Measurements from ENCODE around the gene MAN2A2.

Gene MAN2A2

GRCh38 chr15:90956274-90957030 is 53.4 kb downstream of the MAN2A2 start:
- WGBS (ENCODE audit: extremely low coverage, insufficient coverage, insufficient read length) = no CpG with 5 or more reads among the region's 56 CpGs

GRCh38 chr15:90957031-90957790 is 54.1 kb downstream of the MAN2A2 start:
- H2BK120ac ChIP-seq (ENCODE audit: insufficient read depth, low read length, poor library complexity) = no peak overlapping the region
- peak overlapping the region; percentile 46 for H3K9ac ChIP-seq (ENCODE audit: low read length)
- H2BK5ac ChIP-seq (ENCODE audit: low read depth, low read length, poor library complexity) = no peak overlapping the region
- H3K79me2 ChIP-seq (ENCODE audit: control insufficient read depth, insufficient read depth, low read length, poor library complexity) = peaks cover 5% of the 10 kb centered on the region
- H2AFZ ChIP-seq (ENCODE audit: insufficient read depth, low read length, poor library complexity) = peak overlapping the region; percentile 50
- peak overlapping the region; percentile 43 for H4K12ac ChIP-seq (ENCODE audit: low read depth, low read length)
- peak overlapping the region; percentile 91 for H3K4me2 ChIP-seq (ENCODE audit: low read length)
- peak overlapping the region; percentile 73 for H3K4me3 ChIP-seq (ENCODE audit: low read depth, low read length)
- H3K18ac ChIP-seq (ENCODE audit: low read length) = peak overlapping the region; percentile 15
- no peak overlapping the region for H2AK5ac ChIP-seq (ENCODE audit: low read length)
- peaks cover 8 to 9% of the 10 kb centered on the region in 2 experiments for H3K4me1 ChIP-seq (ENCODE audit: control insufficient read depth in 1 of 2, insufficient read depth in 2 of 2, low read length in 2 of 2)
- no peak overlapping the region for H3K23ac ChIP-seq (ENCODE audit: low read length)
- H3K4ac ChIP-seq (ENCODE audit: low read depth, low read length) = no peak overlapping the region
- peak in 1 of 2 donors; percentile 58 for DNase-seq
- H3K79me1 ChIP-seq (ENCODE audit: low read length) = peaks cover 7% of the 10 kb centered on the region
- H3K9me3 ChIP-seq (ENCODE audit: insufficient read depth, low read depth, low read length) = peaks cover 2% of the 10 kb centered on the region
- WGBS (ENCODE audit: extremely low coverage, insufficient coverage, insufficient read length) = no CpG with 5 or more reads among the region's 63 CpGs
- H3K14ac ChIP-seq (ENCODE audit: low read length) = peak overlapping the region; percentile 41
- no peaks in the 10 kb centered on the region for H3K27me3 ChIP-seq (ENCODE audit: insufficient read depth, low read length)
- no peak overlapping the region for H3K27ac ChIP-seq (ENCODE audit: low read depth, low read length)
- H4K91ac ChIP-seq (ENCODE audit: low read depth, low read length) = no peak overlapping the region
- H2BK12ac ChIP-seq (ENCODE audit: low read length) = no peak overlapping the region
- peaks cover 24 to 37% of the 10 kb centered on the region in 2 experiments for H3K36me3 ChIP-seq (ENCODE audit: control insufficient read depth in 1 of 2, insufficient read depth in 2 of 2, low read length in 2 of 2)
- H4K8ac ChIP-seq (ENCODE audit: low read depth, low read length) = peak overlapping the region; percentile 55

More at GRCh38 chr15:90956274-90957030, 53.4 kb downstream of the MAN2A2 start:
- H3K23ac ChIP-seq (ENCODE audit: low read length) = no peak overlapping the region
- H3K9me3 ChIP-seq (ENCODE audit: insufficient read depth, low read depth, low read length) = peaks cover 2% of the 10 kb centered on the region
- H3K18ac ChIP-seq (ENCODE audit: low read length) = no peak overlapping the region
- H4K91ac ChIP-seq (ENCODE audit: low read depth, low read length) = no peak overlapping the region
- H3K4ac ChIP-seq (ENCODE audit: low read depth, low read length) = no peak overlapping the region
- H2AFZ ChIP-seq (ENCODE audit: insufficient read depth, low read length, poor library complexity) = peak overlapping the region; percentile 50
- no peak overlapping the region for H3K14ac ChIP-seq (ENCODE audit: low read length)
- peak overlapping the region; percentile 73 for H3K4me3 ChIP-seq (ENCODE audit: low read depth, low read length)
- peak; percentile 86 to 92 for DNase-seq
- H2AK5ac ChIP-seq (ENCODE audit: low read length) = no peak overlapping the region
- no peak overlapping the region for H3K27ac ChIP-seq (ENCODE audit: low read depth, low read length)
- no peak overlapping the region for H4K12ac ChIP-seq (ENCODE audit: low read depth, low read length)
- H3K79me2 ChIP-seq (ENCODE audit: control insufficient read depth, insufficient read depth, low read length, poor library complexity) = peaks cover 5% of the 10 kb centered on the region
- H3K79me1 ChIP-seq (ENCODE audit: low read length) = peaks cover 7% of the 10 kb centered on the region
- no peaks in the 10 kb centered on the region for H3K27me3 ChIP-seq (ENCODE audit: insufficient read depth, low read length)
- peak overlapping the region; percentile 91 for H3K4me2 ChIP-seq (ENCODE audit: low read length)
- H3K36me3 ChIP-seq (ENCODE audit: control insufficient read depth in 1 of 2, insufficient read depth in 2 of 2, low read length in 2 of 2) = peaks cover 24 to 41% of the 10 kb centered on the region in 2 experiments
- H3K9ac ChIP-seq (ENCODE audit: low read length) = no peak overlapping the region
- H3K4me1 ChIP-seq (ENCODE audit: control insufficient read depth in 1 of 2, insufficient read depth in 2 of 2, low read length in 2 of 2) = peaks cover 8 to 9% of the 10 kb centered on the region in 2 experiments
- no peak overlapping the region for H2BK120ac ChIP-seq (ENCODE audit: insufficient read depth, low read length, poor library complexity)
- H2BK5ac ChIP-seq (ENCODE audit: low read depth, low read length, poor library complexity) = no peak overlapping the region
- H2BK12ac ChIP-seq (ENCODE audit: low read length) = no peak overlapping the region
- H4K8ac ChIP-seq (ENCODE audit: low read depth, low read length) = peak overlapping the region; percentile 22

- peaks cover 8 to 9% of the 10 kb centered on the region in 2 experiments for H3K4me1 ChIP-seq (ENCODE audit: control insufficient read depth in 1 of 2, insufficient read depth in 2 of 2, low read length in 2 of 2)
- H4K8ac ChIP-seq (ENCODE audit: low read depth, low read length) = no peak overlapping the region
- no peak overlapping the region for H3K14ac ChIP-seq (ENCODE audit: low read length)
- WGBS (ENCODE audit: extremely low coverage, insufficient coverage, insufficient read length) = no CpG with 5 or more reads among the region's 6 CpGs
- no peak overlapping the region for H2AFZ ChIP-seq (ENCODE audit: insufficient read depth, low read length, poor library complexity)
- no peaks in the 10 kb centered on the region for H3K27me3 ChIP-seq (ENCODE audit: insufficient read depth, low read length)
- H2AK5ac ChIP-seq (ENCODE audit: low read length) = no peak overlapping the region
- H3K4me2 ChIP-seq (ENCODE audit: low read length) = no peak overlapping the region
- H3K27ac ChIP-seq (ENCODE audit: low read depth, low read length) = no peak overlapping the region
- peaks cover 2% of the 10 kb centered on the region for H3K9me3 ChIP-seq (ENCODE audit: insufficient read depth, low read depth, low read length)
- H3K18ac ChIP-seq (ENCODE audit: low read length) = peak overlapping the region; percentile 15
- no peak overlapping the region for H4K12ac ChIP-seq (ENCODE audit: low read depth, low read length)
- no peak overlapping the region for H2BK120ac ChIP-seq (ENCODE audit: insufficient read depth, low read length, poor library complexity)
- no peak overlapping the region for H3K4ac ChIP-seq (ENCODE audit: low read depth, low read length)
- peaks cover 5% of the 10 kb centered on the region for H3K79me2 ChIP-seq (ENCODE audit: control insufficient read depth, insufficient read depth, low read length, poor library complexity)
- H3K4me3 ChIP-seq (ENCODE audit: low read depth, low read length) = no peak overlapping the region
- H2BK5ac ChIP-seq (ENCODE audit: low read depth, low read length, poor library complexity) = no peak overlapping the region
- H3K79me1 ChIP-seq (ENCODE audit: low read length) = peaks cover 7% of the 10 kb centered on the region
- H3K23ac ChIP-seq (ENCODE audit: low read length) = no peak overlapping the region
- peaks cover 21 to 32% of the 10 kb centered on the region in 2 experiments for H3K36me3 ChIP-seq (ENCODE audit: control insufficient read depth in 1 of 2, insufficient read depth in 2 of 2, low read length in 2 of 2)
- no peak overlapping the region for H3K9ac ChIP-seq (ENCODE audit: low read length)
- H4K91ac ChIP-seq (ENCODE audit: low read depth, low read length) = no peak overlapping the region
- DNase-seq = no peak
- no peak overlapping the region for H2BK12ac ChIP-seq (ENCODE audit: low read length)
These were observed 54.7 kb downstream of the MAN2A2 start for GRCh38 chr15:90957791-90958190.

- Histone ChIP-seq H3K18ac (ENCODE audit: low read length) (no peak overlapping the region), H2AK5ac (ENCODE audit: low read length) (no peak overlapping the region), H3K9me3 (ENCODE audit: insufficient read depth, low read depth, low read length) (peaks cover 2% of the 10 kb centered on the region), H3K4me1 (ENCODE audit: control insufficient read depth in 1 of 2, insufficient read depth in 2 of 2, low read length in 2 of 2) (peaks cover 8 to 9% of the 10 kb centered on the region in 2 experiments), H3K4me2 (ENCODE audit: low read length) (no peak overlapping the region), H3K9ac (ENCODE audit: low read length) (no peak overlapping the region), H4K91ac (ENCODE audit: low read depth, low read length) (no peak overlapping the region), H3K4me3 (ENCODE audit: low read depth, low read length) (no peak overlapping the region), H2BK12ac (ENCODE audit: low read length) (no peak overlapping the region), H3K4ac (ENCODE audit: low read depth, low read length) (no peak overlapping the region), H3K27ac (ENCODE audit: low read depth, low read length) (no peak overlapping the region), H4K8ac (ENCODE audit: low read depth, low read length) (no peak overlapping the region), H3K79me1 (ENCODE audit: low read length) (peaks cover 7% of the 10 kb centered on the region), H2AFZ (ENCODE audit: insufficient read depth, low read length, poor library complexity) (no peak overlapping the region), H2BK5ac (ENCODE audit: low read depth, low read length, poor library complexity) (no peak overlapping the region), H4K12ac (ENCODE audit: low read depth, low read length) (no peak overlapping the region), H3K27me3 (ENCODE audit: insufficient read depth, low read length) (no peaks in the 10 kb centered on the region), H2BK120ac (ENCODE audit: insufficient read depth, low read length, poor library complexity) (no peak overlapping the region), H3K23ac (ENCODE audit: low read length) (no peak overlapping the region), H3K14ac (ENCODE audit: low read length) (no peak overlapping the region), H3K79me2 (ENCODE audit: control insufficient read depth, insufficient read depth, low read length, poor library complexity) (peaks cover 5% of the 10 kb centered on the region), H3K36me3 (ENCODE audit: control insufficient read depth in 1 of 2, insufficient read depth in 2 of 2, low read length in 2 of 2) (peaks cover 8 to 21% of the 10 kb centered on the region in 2 experiments)
- no peak for DNase-seq
- WGBS (ENCODE audit: extremely low coverage, insufficient coverage, insufficient read length) = no CpG with 5 or more reads among the region's 8 CpGs
These were observed 56.0 kb downstream of the MAN2A2 start for GRCh38 chr15:90959028-90959595.
